HG03442 (cell line): ENCODE data around the gene GARIN1A.

Source experiments
- ATAC-seq: cut with Tn5 transposase; IDR thresholded peaks from one replicate; pipeline ENCODE4 v1.9.1; 2021; ENCODE audit warnings: mild to moderate bottlenecking, moderate library complexity; ENCODE audit not compliant: unreplicated experiment

Gene GARIN1A

DNA sequence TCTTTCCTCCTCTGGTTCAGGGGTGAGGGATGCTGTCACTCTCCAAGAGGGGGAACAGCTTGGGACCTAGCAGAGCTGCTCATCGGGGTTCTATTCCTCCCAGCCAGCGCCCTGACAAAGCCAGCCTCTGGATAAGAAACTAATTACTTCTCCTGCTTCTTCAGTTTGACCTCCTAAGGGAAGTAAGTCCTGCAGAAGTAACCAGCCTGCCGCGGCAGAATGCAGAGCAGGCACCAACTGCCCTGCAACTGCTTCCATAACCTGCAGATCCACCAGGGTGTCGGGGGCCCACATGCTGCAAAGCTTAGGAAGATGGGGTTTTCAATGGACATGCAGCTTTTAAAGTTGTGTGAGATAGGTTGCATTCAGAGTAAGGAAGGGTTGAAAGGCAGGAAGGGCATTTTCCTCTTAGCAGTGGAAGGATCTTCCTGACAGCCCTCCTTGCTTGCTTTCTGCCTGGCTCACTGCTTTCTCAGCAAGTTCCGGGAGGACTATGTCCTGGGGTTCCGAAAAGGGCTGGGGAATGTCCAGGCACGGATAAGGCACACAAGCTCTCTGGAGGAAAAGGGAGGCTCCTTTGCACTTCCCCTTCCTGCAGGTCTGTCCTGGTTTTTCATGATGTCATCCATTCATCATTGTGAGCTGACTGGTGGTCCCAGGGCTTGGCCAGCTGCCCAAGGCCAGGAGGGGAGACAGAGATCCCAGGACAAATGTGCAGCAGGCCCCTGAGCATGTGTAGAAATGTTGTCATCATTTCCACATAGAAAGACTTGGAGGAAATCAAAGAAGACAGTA is 42.8 kb downstream of the GARIN1A start:
- ATAC-seq: no peak

DNA sequence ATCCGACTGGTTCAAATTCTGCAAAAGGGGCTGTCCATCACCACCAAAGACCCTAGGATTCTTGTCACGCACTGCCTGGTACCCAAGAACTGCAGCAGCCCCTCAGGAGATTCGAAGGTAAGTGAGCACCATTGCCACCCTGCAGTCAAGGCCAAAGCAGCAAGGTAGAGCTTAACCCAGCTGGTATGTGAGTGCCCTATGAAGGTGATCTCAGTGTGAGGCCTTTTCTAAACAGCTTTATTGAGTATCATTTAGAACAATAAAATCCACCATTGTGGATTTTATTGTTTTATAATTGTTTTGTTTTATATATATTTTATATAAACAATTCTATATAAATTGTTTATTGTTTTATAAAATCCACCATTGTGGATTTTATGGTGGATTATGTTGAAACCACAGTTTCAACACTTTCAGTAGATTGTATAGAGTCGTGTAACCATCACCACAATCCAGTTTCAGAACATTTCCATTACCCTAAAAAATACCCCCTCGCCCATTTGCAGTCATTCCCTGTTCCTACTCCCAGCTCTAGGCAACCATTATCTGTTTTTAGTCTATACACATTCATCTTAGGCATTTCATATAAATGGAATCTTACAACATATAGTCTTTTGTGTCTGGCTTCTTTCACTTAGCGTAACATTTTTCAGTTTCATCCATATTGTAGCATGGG is 47.0 kb downstream of the GARIN1A start:
- no peak for ATAC-seq

GRCh38 chr7:128721376-128721775 is 49.3 kb downstream of the GARIN1A start:
- no peak for ATAC-seq
